Sigmoid colon (tissue), 4 donors: ENCODE data around the gene RNF166.

ENCODE experiments used
- CTCF ChIP-seq, 4 experiments: fragments of 450-650 bp in 3 of 4; fragments of 200-600 bp in 1 of 4; IDR thresholded peaks; one replicate each; pipeline ENCODE4 v1.5.1; 2016 to 2019; ENCODE audit warnings: antibody characterized with exemption in 4 of 4, mild to moderate bottlenecking in 3 of 4, moderate library complexity in 2 of 4
- EP300 ChIP-seq, 4 donors: sonication (generic); formaldehyde crosslinking; IDR thresholded peaks; one replicate each; pipeline ENCODE4 v1.6.1; 2017; ENCODE audit warnings: antibody characterized with exemption in 4 of 4
- POLR2A ChIP-seq, 2 donors: fragments of 450-650 bp; IDR thresholded peaks; one replicate each; pipeline ENCODE4 v1.6.1; 2016; ENCODE audit warnings: antibody characterized with exemption in 2 of 2, mild to moderate bottlenecking in 2 of 2, moderate library complexity in 2 of 2

GRCh38 chr16:88723911-88724310, 17.7 kb upstream of the RNF166 start:
- no peak for TF ChIP-seq CTCF (IDR thresholded peaks at IDR 0.05)
- TF ChIP-seq POLR2A (IDR thresholded peaks at IDR 0.05): no peak
- TF ChIP-seq EP300 (IDR thresholded peaks at IDR 0.05): no peak
